GM21825 (cell line): Measurements from ENCODE around the gene CPEB2.
A peak's percentile ranks its signal among the peaks of the same experiment; 100 is the strongest.

Experiments used
- ATAC-seq: cut with Tn5 transposase; IDR thresholded peaks from one replicate; pipeline ENCODE4 v1.9.1; 2021; ENCODE audit warnings: mild to moderate bottlenecking, moderate library complexity; ENCODE audit not compliant: unreplicated experiment

Gene CPEB2

GRCh38 chr4:15001869-15002658 is at the start of gene CPEB2:
Gene CPEB2 (plus strand): TSS chr4:15002481. CDS start chr4:15002674, 193 bp downstream.
- ATAC-seq, result peak; percentile 60

GRCh38 chr4:14958436-14958835 is 43.8 kb upstream of the CPEB2 start:
- no peak for ATAC-seq

GRCh38 chr4:14961292-14961691 is 41.0 kb upstream of the CPEB2 start:
- ATAC-seq, result no peak

- no peak for ATAC-seq
Observed at GRCh38 chr4:14965071-14965470, 37.2 kb upstream of the CPEB2 start.

- no peak for ATAC-seq
Observed at GRCh38 chr4:14967982-14968381, 34.3 kb upstream of the CPEB2 start.

GRCh38 chr4:14977830-14978229 is 24.5 kb upstream of the CPEB2 start:
- no peak for ATAC-seq

GRCh38 chr4:14984448-14984847 is 17.8 kb upstream of the CPEB2 start:
- ATAC-seq, result no peak

GRCh38 chr4:14985161-14985560 is 17.1 kb upstream of the CPEB2 start:
- no peak for ATAC-seq

- no peak for ATAC-seq
Observed at GRCh38 chr4:14985843-14986242, 16.4 kb upstream of the CPEB2 start.

- ATAC-seq, result no peak
Observed at GRCh38 chr4:14987054-14987453, 15.2 kb upstream of the CPEB2 start.

GRCh38 chr4:14990484-14990883 is 11.8 kb upstream of the CPEB2 start:
- ATAC-seq, result no peak

GRCh38 chr4:14994242-14994641 is 8.0 kb upstream of the CPEB2 start:
- ATAC-seq, result no peak

- peak; percentile 11 for ATAC-seq
Observed at GRCh38 chr4:15001248-15001868, 923 bp upstream of the CPEB2 start.

GRCh38 chr4:15002659-15003400 is 549 bp downstream of the CPEB2 start:
- peak; percentile 24 for ATAC-seq

- ATAC-seq, result peak; percentile 6
Observed at GRCh38 chr4:15003401-15003890, 1.2 kb downstream of the CPEB2 start.

GRCh38 chr4:15003891-15004738 is 1.8 kb downstream of the CPEB2 start:
- no peak for ATAC-seq

- peak; percentile 7 for ATAC-seq
Observed at GRCh38 chr4:15004739-15005301, 2.5 kb downstream of the CPEB2 start.

- ATAC-seq, result no peak
Observed at GRCh38 chr4:15005474-15006115, 3.3 kb downstream of the CPEB2 start.

GRCh38 chr4:15006416-15007024 is 4.2 kb downstream of the CPEB2 start:
- no peak for ATAC-seq
